ENCODE measurements around the gene MYMX.

- TF ChIP-seq CTCF (IDR thresholded peaks at IDR 0.05) (no peak), POLR2A (IDR thresholded peaks at IDR 0.05) (no peak), EP300 (IDR thresholded peaks at IDR 0.05; ENCODE audit: low read depth) (no peak)
Observed at GRCh38 chr6:44243345-44243744, 26.6 kb downstream of the MYMX start.
